ENCODE results near the gene TCAIM. TPM values are rescaled to one million over a fixed set of nuclear protein-coding genes. Genes with fewer than 3 reads are reported as not detected.

TCAIM gene
- total RNA-seq, 4 donors from 2014 or later = 15.6 to 25.0 (median 22.6) TPM

DNA sequence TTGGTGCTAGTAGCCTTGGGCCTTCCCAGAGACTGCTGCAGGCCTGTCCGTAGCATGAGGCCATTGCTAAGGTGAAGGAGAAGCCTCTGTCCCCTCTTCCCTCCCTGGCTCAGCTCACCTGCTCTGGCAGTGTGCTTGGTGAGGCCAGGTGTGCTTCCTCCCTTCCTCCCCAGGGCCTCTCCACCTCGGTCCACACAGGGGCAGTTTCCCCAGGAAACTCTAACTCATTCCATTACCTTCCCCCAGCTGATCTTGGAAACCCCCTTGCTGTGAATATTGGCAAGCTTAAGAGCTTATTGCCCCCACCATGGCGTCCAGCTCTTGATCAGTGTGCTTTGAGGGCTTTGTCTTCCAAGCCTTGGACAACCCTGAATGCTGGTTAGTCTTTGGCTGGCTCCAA lies 86.2 kb downstream of the TCAIM start:
- TF ChIP-seq CTCF (IDR thresholded peaks at IDR 0.05) = no peak
- no peak for TF ChIP-seq POLR2A (IDR thresholded peaks at IDR 0.05)
- Histone ChIP-seq H3K4me3 (no peak overlapping the region), H3K4me1 (no peaks in the 10 kb centered on the region), H3K27me3 (peaks cover 0 to 6% (median 0%) of the 10 kb centered on the region in 4 donors), H3K27ac (no peak overlapping the region), H3K9me3 (no peaks in the 10 kb centered on the region), H3K36me3 (no peaks in the 10 kb centered on the region)
- no peak for DNase-seq
- intact Hi-C loops (cut with DNase I) = no loop called here
- 46 to 72% methylated on average over 2 to 3 of the region's 3 CpGs for WGBS, 2 donors

DNA sequence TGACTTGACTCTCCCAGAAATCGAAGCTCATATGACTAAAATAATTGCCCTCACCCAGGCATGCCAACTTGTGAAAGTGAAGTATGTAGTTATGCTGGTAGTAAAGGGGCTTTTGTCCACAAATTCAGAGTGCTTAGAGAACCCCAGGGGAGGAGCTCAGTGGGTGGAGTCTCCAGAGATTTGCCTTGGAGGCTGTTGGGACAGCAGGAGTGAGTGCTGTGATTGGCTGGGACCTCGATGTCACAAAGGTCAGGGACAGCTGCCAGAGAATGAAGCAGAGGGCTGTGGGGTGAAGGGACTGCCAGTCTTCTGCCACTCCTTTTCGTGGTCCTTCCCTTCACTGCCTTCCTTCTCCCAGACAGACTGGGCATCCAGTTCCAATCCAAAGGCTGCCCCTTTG lies 89.1 kb downstream of the TCAIM start:
- intact Hi-C loops (cut with DNase I) = no loop called here
- H3K4me1 ChIP-seq = no peaks in the 10 kb centered on the region

DNA sequence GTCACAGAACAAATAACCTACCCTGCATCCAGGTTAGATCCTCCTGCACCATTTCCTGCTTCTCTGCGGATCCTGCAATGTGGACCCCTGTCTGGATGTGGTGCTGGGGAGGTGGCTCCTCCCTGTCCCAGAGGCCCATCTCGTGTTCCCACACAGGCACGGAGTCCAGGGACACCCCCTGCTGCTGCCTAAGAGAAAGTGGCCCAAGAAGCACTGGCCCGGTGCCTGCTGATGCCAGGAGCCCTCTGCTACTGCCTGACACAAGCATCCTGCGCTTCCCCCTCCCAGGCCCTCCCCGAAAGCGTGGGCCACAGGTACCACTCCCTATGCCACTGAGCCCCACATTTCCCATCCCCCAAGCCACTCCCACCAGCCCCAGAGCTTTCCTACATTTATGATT lies 90.3 kb downstream of the TCAIM start:
- TF ChIP-seq CTCF (IDR thresholded peaks at IDR 0.05) = no peak
- 72 to 83% methylated on average over 3 to 6 of the region's 7 CpGs for WGBS, 2 donors
- Histone ChIP-seq H3K4me1 (no peaks in the 10 kb centered on the region), H3K4me3 (no peak overlapping the region), H3K27me3 (peaks cover 0 to 6% (median 0%) of the 10 kb centered on the region in 4 donors), H3K27ac (no peak overlapping the region), H3K36me3 (no peaks in the 10 kb centered on the region), H3K9me3 (no peaks in the 10 kb centered on the region)
- no peak for DNase-seq
- intact Hi-C loops (cut with DNase I) = no loop called here

More for the DNA sequence above, 89.1 kb downstream of the TCAIM start:
- H3K4me3 ChIP-seq = no peak overlapping the region
- WGBS, 2 donors = 66 to 72% methylated on average over 3 of the region's 3 CpGs
- TF ChIP-seq CTCF (IDR thresholded peaks at IDR 0.05) = no peak
- TF ChIP-seq POLR2A (IDR thresholded peaks at IDR 0.05) = no peak
- peaks cover 0 to 6% (median 0%) of the 10 kb centered on the region in 4 donors for H3K27me3 ChIP-seq
- no peaks in the 10 kb centered on the region for H3K36me3 ChIP-seq
- no peak overlapping the region for H3K27ac ChIP-seq
- H3K9me3 ChIP-seq = no peaks in the 10 kb centered on the region
- no peak for DNase-seq

- H3K27ac ChIP-seq = no peak overlapping the region
- peaks cover 0 to 5% (median 0%) of the 10 kb centered on the region in 4 donors for H3K27me3 ChIP-seq
- H3K4me3 ChIP-seq = no peak overlapping the region
- WGBS, 2 donors = 88 to 89% methylated on average over 6 of the region's 6 CpGs
- TF ChIP-seq CTCF (IDR thresholded peaks at IDR 0.05) (no peak), POLR2A (IDR thresholded peaks at IDR 0.05) (no peak)
- no peaks in the 10 kb centered on the region for H3K9me3 ChIP-seq
- no peaks in the 10 kb centered on the region for H3K36me3 ChIP-seq
- DNase-seq = no peak
- intact Hi-C loops (cut with DNase I) = no loop called here
- H3K4me1 ChIP-seq = no peaks in the 10 kb centered on the region
These were observed 90.9 kb downstream of the TCAIM start for GRCh38 chr3:44429459-44429858.

- H3K27me3 ChIP-seq = no peaks in the 10 kb centered on the region
- no peak overlapping the region for H3K27ac ChIP-seq
- no peaks in the 10 kb centered on the region for H3K4me1 ChIP-seq
- H3K9me3 ChIP-seq = no peaks in the 10 kb centered on the region
- DNase-seq = no peak
- 65 to 76% methylated on average over 4 of the region's 4 CpGs for WGBS, 2 donors
- H3K4me3 ChIP-seq = no peak overlapping the region
- no peaks in the 10 kb centered on the region for H3K36me3 ChIP-seq
- TF ChIP-seq CTCF (IDR thresholded peaks at IDR 0.05) = no peak
- no peak for TF ChIP-seq POLR2A (IDR thresholded peaks at IDR 0.05)
- intact Hi-C loops (cut with DNase I) = no loop called here
These were observed 91.9 kb downstream of the TCAIM start for GRCh38 chr3:44430466-44430865.
